ENCODE measurements around the gene LYL1. TPM values are rescaled to one million over a fixed set of nuclear protein-coding genes. Genes with fewer than 3 reads are reported as not detected.
A peak's percentile ranks its signal among the peaks of the same experiment; 100 is the strongest.
"Not testable (repeated sequence)": the region's sequence is repeated elsewhere in the genome, so short reads cannot be mapped to it uniquely, and the experiment has no call there.

The LYL1 gene
- 25.4 and 43.5 TPM in 2 replicates for total RNA-seq

DNA sequence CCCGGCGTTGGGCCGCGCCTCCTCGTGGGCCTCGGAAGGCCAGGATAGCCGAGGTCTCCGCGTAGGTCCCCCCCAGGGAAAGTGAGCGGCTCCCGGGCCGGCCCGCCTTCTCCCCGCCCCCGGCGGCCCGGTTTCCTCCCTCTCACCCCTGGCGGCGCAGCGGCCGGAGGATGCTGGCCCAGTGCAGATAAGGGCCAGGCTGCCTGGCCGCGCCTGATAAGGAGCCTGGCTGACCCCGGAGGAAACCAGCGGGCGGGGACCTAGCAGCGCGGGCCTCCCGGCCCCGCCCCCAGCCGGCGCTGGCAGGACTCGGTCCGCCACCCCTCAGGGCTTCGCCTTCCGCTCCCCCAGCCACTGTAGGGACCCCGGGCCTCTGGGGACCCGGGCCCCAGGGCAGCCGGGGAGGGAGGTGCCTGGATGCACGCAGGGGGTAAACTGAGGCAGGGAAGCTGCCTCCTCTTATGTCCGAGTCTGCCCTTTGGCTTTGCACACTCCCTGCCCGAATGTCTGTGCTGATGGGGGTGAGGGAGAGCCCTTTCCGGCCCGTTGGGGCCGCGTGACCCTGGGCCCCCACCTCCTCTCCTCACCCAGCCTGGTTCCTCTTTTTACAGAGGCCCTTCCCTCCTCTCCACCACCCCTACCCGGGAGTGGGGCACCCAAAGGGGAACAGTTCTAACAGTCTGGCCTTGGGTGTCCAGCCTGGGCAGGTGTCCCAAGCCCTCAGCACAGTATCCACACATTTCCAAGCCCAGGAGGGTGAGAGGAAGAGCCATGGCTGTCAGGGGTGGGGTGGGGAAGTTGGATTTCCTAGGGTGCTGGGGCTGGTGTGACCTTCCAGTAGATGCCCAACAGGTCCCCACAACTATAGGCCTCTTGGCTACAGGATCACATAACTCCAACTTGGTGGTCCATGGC, at the start of gene LYL1:
Gene LYL1 (minus strand): TSS at position 193 of the 915 bp plus-strand sequence. CDS start 1,687 bp downstream, outside the sequence.
- peak; percentile 90 to 98 for DNase-seq (ENCODE audit: low read depth in 2 of 2)

DNA sequence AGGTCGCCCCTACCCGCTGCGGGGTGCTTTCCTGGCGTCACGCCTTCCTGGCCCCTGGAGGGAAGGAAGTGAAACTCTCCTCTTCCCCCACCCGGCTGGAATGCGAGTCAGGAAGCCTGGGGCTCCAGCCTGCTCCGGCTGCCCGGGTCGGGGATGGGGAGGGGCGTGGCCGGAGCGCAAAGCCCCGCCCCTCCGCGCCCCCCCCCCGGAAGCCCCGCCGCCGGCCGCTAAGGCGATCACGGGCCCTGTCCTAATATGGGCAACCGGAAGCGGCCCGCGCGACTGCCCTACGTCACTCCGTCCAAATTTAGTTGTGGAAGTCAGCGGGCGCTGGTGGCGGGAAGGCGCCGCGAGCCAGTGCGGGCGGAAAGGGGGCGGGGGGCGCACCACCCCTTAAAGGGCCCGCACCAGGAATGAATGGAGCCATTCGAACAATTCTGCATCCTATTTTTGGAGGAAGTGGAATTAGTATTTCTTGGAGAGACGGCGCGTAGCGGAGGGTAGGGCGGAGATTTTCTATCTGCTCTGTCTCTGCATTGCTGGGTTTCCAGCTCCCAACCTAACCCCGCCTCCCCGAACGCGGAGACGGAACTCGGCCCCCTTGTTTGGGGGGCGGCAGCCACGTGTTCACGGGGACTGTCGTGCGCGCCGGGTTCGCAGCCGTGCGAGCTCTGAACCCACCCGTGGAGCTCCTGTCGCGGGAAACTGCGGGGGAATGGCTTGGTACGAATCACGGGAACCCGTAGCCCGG, 49.1 kb upstream of the LYL1 start:
- peak; percentile 93 to 98 for DNase-seq (ENCODE audit: low read depth in 2 of 2)

DNA sequence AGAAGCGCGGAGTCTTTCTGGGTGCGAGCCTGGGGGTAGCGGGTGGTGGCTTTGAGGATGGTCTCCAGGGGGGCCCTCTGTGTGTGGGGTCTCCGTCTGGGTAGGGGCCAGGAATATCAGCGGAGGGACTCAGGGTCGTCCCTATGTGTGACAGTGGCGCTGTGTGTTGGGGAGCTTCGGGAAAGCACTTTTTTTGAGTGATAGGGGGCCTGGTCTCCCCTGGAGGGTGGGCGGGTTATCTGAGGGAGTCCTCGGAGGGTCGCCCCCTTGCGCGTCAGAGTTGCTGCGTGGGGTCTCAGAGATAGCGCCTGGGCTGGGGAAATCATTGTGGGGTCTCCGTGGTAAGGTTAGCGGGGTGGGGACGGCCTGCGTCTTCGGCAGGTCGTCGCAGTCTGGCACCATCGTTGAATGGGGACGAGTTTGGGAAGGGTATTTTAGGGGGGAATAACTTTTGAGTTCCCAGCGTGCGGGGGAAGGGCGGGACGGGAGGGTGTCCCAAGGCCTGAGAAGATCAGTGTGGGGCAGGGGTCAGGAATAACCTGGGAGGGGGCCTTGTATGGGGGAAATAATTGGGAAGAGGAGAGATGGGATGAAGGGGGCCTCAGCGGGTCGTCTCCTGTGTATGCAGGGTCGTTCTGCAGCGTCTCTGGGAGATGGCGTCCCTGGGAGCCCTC, 48.4 kb upstream of the LYL1 start:
- DNase-seq (ENCODE audit: low read depth in 2 of 2), result peak in 1 of 2 donors; percentile 19

DNA sequence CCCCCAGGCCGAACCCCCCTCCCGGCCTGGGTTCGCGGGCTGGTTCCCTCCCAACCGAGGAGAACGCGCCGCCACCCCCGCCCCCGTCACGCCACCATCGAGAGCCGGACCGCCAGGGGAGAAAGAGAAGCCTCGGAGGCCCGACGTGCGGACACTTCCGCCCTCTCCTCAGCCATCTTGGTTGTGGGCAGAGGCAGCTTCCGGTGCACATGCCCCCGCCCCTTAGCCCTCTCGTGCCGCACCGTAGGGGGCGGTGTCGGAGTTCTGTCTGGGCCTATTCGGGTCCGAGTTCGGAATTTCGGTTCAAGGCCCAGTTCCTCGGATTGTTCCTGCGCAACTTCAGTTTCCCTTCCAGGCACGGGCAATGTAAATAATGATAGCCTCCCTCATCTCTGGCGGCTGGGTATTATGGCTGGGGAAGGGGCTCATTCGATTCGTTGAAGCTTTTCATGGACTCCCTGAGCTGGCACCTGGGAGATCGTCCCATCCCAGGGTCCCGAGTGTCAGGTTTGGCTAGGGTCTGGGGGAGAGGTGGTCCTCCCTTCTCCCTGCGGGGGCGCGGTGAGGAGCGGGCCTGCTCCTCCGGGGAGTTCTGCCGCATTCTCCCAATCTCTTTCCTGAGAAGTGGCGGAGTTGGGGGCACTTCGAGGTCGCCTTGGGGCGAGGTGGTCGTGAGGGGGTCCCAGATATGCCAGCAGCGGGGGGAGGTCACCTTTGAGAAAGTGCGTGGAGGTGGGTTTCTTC, 47.7 kb upstream of the LYL1 start, which contains the start of the genes IER2 and STX10:
Gene IER2 (plus strand): TSS at position 225 of the 744 bp plus-strand sequence. CDS start 2,776 bp downstream, outside the sequence.
Gene STX10 (minus strand): TSS at position 189 of the 744 bp plus-strand sequence. CDS start 202 bp downstream, outside the sequence.
- DNase-seq (ENCODE audit: low read depth in 2 of 2), result peak; percentile 94 to 97

DNA sequence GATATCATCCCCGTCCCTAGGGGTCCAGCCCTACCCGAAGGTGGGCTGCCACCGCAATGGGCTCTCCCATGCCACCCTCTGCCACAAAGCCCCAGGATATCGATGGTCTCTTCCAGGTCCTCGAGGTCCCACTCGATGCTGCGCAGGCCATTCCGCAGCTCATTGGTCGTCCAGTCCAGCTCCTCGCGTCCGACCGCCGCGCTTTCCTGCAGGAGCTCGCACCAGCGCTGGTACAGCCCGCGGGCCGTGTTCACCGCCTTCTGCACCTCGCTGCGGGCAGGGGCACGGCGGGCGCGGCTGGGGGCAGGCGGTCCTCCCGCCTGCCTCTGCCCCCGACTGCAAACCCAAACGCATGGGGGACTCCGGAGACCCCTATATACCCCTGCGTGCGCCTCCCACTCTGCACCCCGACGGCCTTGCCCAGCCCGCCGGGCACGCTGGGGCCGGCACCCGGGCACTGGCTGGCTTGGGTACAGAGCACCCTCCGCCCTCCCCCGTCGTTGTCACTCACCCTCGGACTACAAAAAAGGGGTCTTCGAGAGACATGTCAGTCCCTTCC, 47.0 kb upstream of the LYL1 start:
- DNase-seq (ENCODE audit: low read depth in 2 of 2), result peak in 1 of 2 donors; percentile 66

DNA sequence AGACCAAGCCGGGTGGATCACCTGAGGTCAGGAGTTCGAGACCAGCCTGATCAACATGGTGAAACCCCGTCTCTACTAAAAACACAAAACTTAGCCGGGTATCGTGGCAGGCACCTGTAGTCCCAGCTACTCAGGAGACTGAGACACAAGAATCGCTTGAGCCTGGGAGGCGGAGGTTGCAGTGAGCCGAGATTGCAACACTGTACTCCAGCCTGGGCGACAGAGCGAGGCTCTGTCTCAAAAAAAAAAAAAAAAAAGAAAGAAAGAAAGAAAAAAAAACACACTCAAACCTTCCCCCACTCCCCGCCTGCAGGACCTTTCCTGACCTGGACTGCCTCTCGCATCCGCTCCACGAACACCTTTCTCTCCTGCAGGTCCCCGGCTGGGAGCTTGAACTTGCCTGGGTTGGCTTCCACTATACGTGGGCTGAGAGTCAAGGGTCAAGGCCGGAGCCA, 46.5 kb upstream of the LYL1 start:
- DNase-seq (ENCODE audit: low read depth in 2 of 2), result not testable (repeated sequence)

DNA sequence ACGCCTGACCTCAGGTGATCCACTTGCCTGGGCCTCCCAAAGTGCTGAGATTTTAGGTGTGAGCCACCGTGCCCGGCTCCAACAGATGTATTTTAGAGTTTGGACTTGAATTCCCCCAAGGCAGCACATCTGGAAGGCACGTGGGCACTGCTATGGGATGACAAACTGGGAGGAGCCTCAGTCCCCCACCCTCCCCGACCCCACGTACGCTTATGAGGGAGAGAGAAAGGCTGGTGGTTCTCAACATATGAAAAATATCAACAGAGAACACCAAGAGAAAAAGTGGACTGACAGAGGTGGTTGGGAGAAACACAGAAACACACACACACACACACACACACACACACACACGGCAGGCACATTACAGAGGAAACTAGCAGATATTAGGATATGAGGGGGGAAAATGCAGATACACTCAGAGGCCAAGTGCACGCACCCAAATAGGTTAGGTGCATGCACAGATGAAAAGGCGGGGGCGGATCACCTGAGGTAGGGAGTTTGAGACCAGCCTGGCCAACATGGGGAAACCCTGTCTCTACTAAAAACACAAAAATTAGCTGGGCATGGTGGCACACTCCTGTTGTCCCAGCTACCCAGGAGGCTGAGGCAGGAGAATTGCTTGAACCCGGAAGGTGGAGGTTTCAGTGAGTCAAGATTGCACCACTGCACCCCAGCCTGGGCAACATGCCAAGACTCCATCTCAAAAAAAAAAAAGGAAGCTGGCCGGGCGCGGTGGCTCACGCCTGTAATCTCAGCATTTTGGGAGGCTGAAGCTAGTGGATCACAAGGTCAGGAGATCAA, 44.3 kb upstream of the LYL1 start:
- peak in 1 of 2 donors; percentile 49 for DNase-seq (ENCODE audit: low read depth in 2 of 2)

DNA sequence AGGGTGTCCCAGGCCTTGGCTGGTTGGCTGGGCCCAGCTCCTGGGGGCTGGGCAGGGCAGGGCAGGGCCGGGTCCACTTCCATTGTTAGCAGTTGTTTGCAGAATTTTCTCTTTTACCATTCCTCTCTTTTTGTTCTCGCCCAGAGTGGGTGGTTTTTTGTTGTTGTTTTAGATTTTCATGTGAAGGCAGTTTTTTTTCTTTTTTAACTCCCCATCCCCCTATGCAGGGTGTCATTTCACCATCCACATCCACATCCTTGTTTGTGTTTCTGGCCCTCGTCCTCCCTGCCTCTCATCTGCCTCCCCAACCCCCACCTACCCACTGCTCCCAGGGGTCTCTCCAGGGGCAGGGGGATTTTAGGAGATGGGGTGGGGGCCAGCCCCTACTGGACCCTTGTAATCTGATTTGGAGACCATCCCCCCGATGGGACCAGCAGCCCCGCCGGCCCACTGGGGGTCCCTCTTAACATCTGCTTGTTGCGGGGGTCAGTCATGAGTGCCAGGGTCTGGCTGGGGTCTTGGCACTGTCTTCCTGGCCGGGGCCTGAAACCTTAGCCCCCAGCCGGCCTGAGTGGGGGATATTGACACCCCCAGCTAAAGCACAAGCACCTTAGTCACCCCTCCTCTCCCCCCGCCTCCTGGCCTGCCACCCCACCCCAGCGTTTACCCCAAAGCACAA, 37.1 kb upstream of the LYL1 start:
- DNase-seq (ENCODE audit: low read depth in 2 of 2), result no peak

DNA sequence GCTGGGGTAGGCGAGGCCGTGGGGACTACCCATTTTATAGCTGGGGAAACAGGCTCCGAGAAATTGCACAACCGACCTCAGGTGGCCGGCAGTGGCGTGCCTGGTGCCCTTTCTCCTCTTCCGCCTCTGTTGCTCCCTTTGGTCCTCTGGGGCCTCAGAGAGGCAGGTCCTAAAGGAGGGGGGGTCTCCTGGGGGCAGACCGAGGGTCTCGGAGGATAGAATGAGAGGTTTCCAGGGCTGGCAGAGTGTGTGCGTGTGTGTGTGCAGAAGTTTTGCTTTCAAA, 36.2 kb upstream of the LYL1 start:
- DNase-seq (ENCODE audit: low read depth in 2 of 2), result no peak

DNA sequence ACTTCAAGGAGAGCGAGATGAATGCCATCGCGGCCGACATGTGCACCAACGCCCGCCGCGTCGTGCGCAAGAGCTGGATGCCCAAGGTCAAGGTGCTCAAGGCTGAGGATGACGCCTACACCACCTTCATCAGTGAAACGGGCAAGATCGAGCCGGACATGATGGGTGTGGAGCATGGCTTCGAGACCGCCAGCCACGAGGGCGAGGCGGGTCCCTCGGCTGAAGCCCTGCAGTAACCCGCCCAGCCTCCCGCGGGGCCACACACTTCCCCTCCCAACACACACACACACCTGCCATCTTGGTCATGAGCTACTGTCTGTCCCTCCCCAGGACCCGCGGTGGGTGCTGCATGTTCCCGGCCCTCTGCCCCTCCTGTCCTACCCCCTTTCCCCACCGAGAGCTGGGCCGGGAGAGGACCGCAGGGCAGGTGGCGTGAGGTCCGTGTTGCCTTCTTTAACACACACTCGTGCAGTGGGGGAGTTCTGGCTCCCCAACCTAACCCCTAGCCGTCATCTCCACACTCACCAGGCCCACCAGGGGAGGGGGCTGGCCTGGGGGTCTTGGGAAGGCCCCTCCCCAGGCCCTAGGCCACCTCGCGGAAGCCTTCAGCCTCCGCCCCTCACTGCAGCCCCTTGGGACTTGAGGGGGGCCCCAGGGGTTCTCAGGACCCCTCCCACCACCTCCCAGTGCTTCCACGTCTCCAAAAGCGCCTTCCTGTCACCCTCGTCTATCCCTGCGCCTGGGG, 35.7 kb upstream of the LYL1 start:
- DNase-seq (ENCODE audit: low read depth in 2 of 2), result no peak

DNA sequence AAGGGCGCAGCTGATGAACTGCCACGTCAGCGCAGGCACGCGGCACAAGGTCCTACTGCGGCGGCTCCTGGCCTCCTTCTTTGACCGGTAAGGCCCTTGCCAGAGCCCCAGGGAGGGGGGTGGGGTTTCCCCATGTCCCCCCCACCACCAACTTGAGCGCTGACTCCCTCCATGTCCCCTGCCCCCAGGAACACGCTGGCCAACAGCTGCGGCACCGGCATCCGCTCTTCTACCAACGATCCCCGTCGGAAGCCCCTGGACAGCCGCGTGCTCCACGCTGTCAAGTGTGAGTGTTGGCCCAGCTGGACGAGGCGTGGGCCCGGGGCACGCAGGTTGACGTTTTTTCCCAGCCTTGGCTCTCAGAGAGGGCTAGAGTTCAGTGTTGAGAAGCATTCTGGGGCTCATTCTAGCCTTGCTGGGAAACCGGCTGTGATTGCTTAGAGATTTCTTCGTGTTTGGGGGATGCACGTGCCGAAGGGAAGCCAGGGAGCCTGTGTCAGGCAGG, 34.7 kb upstream of the LYL1 start:
- no peak for DNase-seq (ENCODE audit: low read depth in 2 of 2)

DNA sequence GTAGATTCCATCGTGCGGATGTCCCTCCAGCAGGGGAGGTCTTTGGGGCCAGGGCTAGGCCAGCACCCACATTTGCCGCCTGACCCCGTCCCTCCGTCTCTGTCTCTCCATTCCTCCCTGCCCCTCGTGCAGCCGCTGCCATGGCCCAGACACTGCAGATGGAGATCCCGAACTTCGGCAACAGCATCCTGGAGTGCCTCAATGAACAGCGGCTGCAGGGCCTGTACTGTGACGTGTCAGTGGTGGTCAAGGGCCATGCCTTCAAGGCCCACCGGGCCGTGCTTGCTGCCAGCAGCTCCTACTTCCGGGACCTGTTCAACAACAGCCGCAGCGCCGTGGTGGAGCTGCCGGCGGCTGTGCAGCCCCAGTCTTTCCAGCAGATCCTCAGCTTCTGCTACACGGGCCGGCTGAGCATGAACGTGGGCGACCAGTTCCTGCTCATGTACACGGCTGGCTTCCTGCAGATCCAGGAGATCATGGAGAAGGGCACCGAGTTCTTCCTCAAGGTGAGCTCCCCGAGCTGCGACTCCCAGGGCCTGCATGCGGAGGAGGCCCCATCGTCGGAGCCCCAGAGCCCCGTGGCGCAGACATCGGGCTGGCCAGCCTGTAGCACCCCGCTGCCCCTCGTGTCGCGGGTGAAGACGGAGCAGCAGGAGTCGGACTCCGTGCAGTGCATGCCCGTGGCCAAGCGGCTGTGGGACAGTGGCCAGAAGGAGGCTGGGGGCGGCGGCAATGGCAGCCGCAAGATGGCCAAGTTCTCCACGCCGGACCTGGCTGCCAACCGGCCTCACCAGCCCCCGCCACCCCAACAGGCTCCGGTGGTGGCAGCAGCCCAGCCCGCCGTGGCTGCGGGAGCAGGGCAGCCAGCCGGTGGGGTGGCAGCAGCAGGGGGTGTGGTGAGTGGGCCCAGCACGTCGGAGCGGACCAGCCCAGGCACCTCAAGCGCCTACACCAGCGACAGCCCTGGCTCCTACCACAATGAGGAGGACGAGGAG, 32.7 kb upstream of the LYL1 start:
- DNase-seq (ENCODE audit: low read depth in 2 of 2), result no peak

DNA sequence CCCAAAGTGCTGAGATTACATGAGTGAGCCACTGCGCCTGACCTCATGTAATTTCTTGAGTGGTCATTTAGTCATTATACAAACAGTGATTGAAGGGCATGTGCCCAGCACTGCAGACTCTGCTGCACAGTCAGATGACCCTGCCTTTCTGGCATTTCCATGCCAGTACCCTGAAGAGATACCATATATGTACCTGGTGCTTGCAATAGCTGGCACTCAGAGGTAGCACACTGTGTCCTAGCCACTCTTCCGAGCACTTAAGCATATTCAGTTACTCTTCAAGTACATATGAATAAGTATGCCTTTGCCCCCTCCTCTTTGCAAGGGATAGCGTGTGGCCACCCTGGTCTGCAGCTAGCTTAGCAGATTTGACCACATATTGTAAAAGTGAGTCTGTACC, 32.0 kb upstream of the LYL1 start:
- no peak for DNase-seq (ENCODE audit: low read depth in 2 of 2)

DNA sequence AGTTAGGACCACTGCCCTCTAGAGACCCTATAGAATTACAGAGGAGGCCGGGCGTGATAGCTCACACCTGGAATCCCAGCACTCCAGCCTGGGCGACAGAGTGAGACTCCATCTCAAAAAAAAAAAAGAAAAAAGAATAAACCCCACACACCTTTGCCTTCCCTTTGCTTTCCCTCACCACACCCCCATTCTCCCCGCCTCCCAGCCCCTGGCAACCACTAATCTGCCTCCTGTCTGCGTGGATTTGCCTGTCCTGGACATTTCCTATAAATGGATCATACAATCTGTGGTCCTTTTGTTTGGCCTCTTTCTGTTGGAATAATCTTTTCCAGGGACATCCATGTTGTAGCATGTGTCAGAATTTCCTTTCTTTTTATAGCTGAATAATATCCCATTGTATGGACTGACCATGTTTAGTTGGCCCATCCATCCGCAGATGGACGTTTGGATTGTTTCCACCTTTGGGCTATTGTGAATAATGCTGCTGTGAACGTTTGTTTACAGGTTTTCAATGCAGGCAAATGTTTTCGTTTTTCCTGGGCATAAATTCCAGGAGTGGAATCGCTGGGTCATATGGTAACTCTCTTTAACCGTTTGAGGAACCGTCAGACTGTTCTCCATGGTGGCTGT, 30.7 kb upstream of the LYL1 start:
- peak; percentile 88 to 95 for DNase-seq (ENCODE audit: low read depth in 2 of 2)

DNA sequence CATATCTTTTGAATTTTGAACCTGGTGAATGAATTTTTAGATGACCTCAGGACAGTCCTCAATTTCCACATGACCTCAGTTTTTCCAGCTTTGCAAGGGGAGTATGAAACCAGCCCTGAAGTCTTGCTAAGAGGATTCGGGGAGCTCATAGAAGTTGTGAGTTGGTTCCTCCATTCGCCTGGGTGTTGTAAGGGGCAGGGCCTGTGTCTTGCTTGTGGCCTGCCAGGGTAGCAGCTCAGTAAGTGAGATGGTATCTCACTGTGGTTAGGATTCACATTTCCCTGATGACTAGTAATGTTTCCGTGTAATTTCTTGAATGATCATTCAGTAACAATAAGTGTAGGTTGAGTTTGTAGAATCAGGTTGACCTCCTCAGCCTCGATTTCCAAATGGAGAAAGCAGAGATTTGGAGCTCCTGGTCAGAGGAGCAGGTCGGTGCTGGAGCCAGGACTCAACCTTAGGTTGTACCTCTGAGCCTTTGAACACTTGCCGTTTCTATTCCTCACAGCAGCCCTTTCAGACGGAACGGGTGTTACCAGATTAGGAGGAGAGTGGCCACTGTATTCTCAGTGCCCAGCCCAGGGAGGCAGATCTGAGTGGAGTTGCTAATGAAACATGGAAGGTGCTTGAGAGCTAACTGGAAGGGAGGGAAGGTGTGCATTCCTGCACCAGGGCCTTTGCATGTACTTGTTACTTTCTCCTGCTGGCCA, 30.0 kb upstream of the LYL1 start:
- no peak for DNase-seq (ENCODE audit: low read depth in 2 of 2)

DNA sequence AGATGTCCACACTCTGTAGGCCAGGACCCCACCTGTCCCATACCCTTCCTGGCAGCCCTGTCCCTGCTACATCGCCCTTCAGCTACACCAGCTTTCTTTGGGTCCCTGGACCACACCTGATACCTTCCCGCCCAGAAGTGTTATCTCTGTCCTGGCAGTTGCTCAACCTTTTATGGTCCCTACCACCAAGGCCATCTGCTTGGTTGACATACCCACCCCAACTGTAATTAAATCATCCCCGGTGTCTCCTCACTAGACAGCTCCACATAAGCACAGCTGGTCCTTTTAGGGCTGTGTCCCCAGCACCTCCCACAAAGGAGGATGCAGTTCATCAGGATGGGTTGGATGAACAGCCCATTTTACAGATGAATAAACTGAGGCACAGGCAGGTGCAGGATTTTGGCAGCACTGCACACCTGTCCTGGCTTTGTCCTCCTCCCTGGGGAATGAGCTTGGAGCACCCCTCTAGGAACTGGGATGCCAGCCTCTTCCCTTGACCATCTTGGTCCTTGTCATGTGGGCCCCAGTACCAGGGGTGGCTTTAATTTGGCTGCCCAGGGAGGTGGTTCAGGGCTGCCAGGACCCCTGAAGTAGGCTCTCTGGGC, 28.3 kb upstream of the LYL1 start:
- no peak for DNase-seq (ENCODE audit: low read depth in 2 of 2)

Data from dermis microvascular lymphatic vessel endothelial cell (primary cell).